Stomach (tissue), 4 donors: ENCODE measurements around the gene MAMLD1.

Experiments used
- EP300 ChIP-seq: sonication (generic); formaldehyde crosslinking; IDR thresholded peaks from one replicate; pipeline ENCODE4 v1.6.1; 2017; ENCODE audit warnings: antibody characterized with exemption
- POLR2A ChIP-seq, 4 donors: fragments of 450-650 bp; IDR thresholded peaks; one replicate each; pipeline ENCODE4 v1.6.1; 2016; ENCODE audit warnings: antibody characterized with exemption in 4 of 4, control low read depth in 2 of 4, mild to moderate bottlenecking in 1 of 4, moderate library complexity in 1 of 4
- TF ChIP-seq, protein P1 (sequence below), 7 experiments: fragments of 450-650 bp in 4 of 7; fragments of 200-600 bp in 3 of 7; sonication (generic) in 3 of 7; IDR thresholded peaks; one replicate each; pipeline ENCODE4 v1.5.1; 2016 to 2019; ENCODE audit warnings: antibody characterized with exemption in 7 of 7, control low read depth in 2 of 7, mild to moderate bottlenecking in 1 of 7

DNA sequence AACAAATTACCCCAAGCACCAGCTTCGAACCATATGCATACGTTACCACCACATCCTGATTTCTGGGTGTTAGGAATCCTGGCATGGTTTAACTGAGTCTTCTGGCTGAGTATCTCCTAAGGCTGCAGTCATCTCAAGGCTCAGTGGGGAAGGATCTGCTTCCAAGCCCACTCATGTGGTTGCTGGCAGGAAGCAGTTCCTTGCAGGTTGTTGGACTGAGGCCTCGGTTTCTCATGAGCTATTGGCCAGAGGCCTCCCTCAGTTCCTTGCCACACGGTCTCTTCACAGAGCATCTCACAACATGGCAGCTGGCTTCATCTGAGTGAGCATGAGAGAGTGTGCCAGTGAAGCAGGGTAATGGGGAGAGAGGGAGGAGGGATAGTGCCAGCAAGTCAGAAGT lies 109.2 kb downstream of the MAMLD1 start:
- TF ChIP-seq, protein P1, sequence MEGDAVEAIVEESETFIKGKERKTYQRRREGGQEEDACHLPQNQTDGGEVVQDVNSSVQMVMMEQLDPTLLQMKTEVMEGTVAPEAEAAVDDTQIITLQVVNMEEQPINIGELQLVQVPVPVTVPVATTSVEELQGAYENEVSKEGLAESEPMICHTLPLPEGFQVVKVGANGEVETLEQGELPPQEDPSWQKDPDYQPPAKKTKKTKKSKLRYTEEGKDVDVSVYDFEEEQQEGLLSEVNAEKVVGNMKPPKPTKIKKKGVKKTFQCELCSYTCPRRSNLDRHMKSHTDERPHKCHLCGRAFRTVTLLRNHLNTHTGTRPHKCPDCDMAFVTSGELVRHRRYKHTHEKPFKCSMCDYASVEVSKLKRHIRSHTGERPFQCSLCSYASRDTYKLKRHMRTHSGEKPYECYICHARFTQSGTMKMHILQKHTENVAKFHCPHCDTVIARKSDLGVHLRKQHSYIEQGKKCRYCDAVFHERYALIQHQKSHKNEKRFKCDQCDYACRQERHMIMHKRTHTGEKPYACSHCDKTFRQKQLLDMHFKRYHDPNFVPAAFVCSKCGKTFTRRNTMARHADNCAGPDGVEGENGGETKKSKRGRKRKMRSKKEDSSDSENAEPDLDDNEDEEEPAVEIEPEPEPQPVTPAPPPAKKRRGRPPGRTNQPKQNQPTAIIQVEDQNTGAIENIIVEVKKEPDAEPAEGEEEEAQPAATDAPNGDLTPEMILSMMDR (IDR thresholded peaks at IDR 0.05): no peak
- TF ChIP-seq POLR2A (IDR thresholded peaks at IDR 0.05) (no peak), EP300 (no peak)
